ENCODE data around the gene DLG5. TPM values are rescaled to one million over a fixed set of nuclear protein-coding genes. Genes with fewer than 3 reads are reported as not detected.

DLG5 gene
- total RNA-seq, 1 donor from 2014 or later, result 7.8 TPM

GRCh38 chr10:77905781-77906180 is 20.8 kb downstream of the DLG5 start:
- no peaks in the 10 kb centered on the region for H3K4me1 Mint-ChIP-seq (ENCODE audit: low read depth)
- H3K27ac Mint-ChIP-seq, result no peak overlapping the region
- peaks cover 4% of the 10 kb centered on the region for H3K27me3 Mint-ChIP-seq (ENCODE audit: low read depth)
- no peaks in the 10 kb centered on the region for H3K9me3 Mint-ChIP-seq
- H3K36me3 Mint-ChIP-seq (ENCODE audit: low read depth), result no peaks in the 10 kb centered on the region
- H3K4me3 Mint-ChIP-seq (ENCODE audit: low read depth), result no peak overlapping the region
- intact Hi-C loops (cut with micrococcal nuclease), result no loop called here
- no peak for DNase-seq (ENCODE audit: low spot score)

- no peaks in the 10 kb centered on the region for H3K36me3 Mint-ChIP-seq (ENCODE audit: low read depth)
- no peak overlapping the region for H3K27ac Mint-ChIP-seq
- H3K4me3 Mint-ChIP-seq (ENCODE audit: low read depth), result no peak overlapping the region
- H3K4me1 Mint-ChIP-seq (ENCODE audit: low read depth), result no peaks in the 10 kb centered on the region
- no peaks in the 10 kb centered on the region for H3K9me3 Mint-ChIP-seq
- H3K27me3 Mint-ChIP-seq (ENCODE audit: low read depth), result peaks cover 4% of the 10 kb centered on the region
- DNase-seq (ENCODE audit: low spot score), result no peak
- intact Hi-C loops (cut with micrococcal nuclease), result no loop called here
These were observed 21.3 kb downstream of the DLG5 start for GRCh38 chr10:77905086-77905748.

GRCh38 chr10:77904100-77904840 is 22.3 kb downstream of the DLG5 start:
- Mint-ChIP-seq H3K4me1 (ENCODE audit: low read depth) (no peaks in the 10 kb centered on the region), H3K27me3 (ENCODE audit: low read depth) (peaks cover 2% of the 10 kb centered on the region), H3K4me3 (ENCODE audit: low read depth) (no peak overlapping the region), H3K36me3 (ENCODE audit: low read depth) (no peaks in the 10 kb centered on the region), H3K27ac (no peak overlapping the region), H3K9me3 (no peaks in the 10 kb centered on the region)
- intact Hi-C loops (cut with micrococcal nuclease), result no loop called here
- no peak for DNase-seq (ENCODE audit: low spot score)

GRCh38 chr10:77902159-77902558 is 24.4 kb downstream of the DLG5 start:
- Mint-ChIP-seq H3K9me3 (no peaks in the 10 kb centered on the region), H3K36me3 (ENCODE audit: low read depth) (no peaks in the 10 kb centered on the region), H3K4me1 (ENCODE audit: low read depth) (no peaks in the 10 kb centered on the region), H3K27me3 (ENCODE audit: low read depth) (no peaks in the 10 kb centered on the region), H3K4me3 (ENCODE audit: low read depth) (no peak overlapping the region), H3K27ac (no peak overlapping the region)
- DNase-seq (ENCODE audit: low spot score), result no peak
- intact Hi-C loops (cut with micrococcal nuclease), result no loop called here

GRCh38 chr10:77901743-77902142 is 24.8 kb downstream of the DLG5 start:
- no peaks in the 10 kb centered on the region for H3K9me3 Mint-ChIP-seq
- no peak overlapping the region for H3K4me3 Mint-ChIP-seq (ENCODE audit: low read depth)
- H3K36me3 Mint-ChIP-seq (ENCODE audit: low read depth), result no peaks in the 10 kb centered on the region
- H3K27ac Mint-ChIP-seq, result no peak overlapping the region
- DNase-seq (ENCODE audit: low spot score), result no peak
- H3K27me3 Mint-ChIP-seq (ENCODE audit: low read depth), result no peaks in the 10 kb centered on the region
- H3K4me1 Mint-ChIP-seq (ENCODE audit: low read depth), result no peaks in the 10 kb centered on the region
- intact Hi-C loops (cut with micrococcal nuclease), result no loop called here

GRCh38 chr10:77899690-77900089 is 26.9 kb downstream of the DLG5 start:
- no peak overlapping the region for H3K4me3 Mint-ChIP-seq (ENCODE audit: low read depth)
- no peaks in the 10 kb centered on the region for H3K36me3 Mint-ChIP-seq (ENCODE audit: low read depth)
- no peaks in the 10 kb centered on the region for H3K27me3 Mint-ChIP-seq (ENCODE audit: low read depth)
- H3K27ac Mint-ChIP-seq, result no peak overlapping the region
- DNase-seq (ENCODE audit: low spot score), result no peak
- H3K4me1 Mint-ChIP-seq (ENCODE audit: low read depth), result peaks cover 3% of the 10 kb centered on the region
- intact Hi-C loops (cut with micrococcal nuclease), result no loop called here
- no peaks in the 10 kb centered on the region for H3K9me3 Mint-ChIP-seq

GRCh38 chr10:77899080-77899477 is 27.5 kb downstream of the DLG5 start:
- Mint-ChIP-seq H3K27ac (no peak overlapping the region), H3K9me3 (no peaks in the 10 kb centered on the region), H3K4me3 (ENCODE audit: low read depth) (no peak overlapping the region), H3K36me3 (ENCODE audit: low read depth) (no peaks in the 10 kb centered on the region), H3K27me3 (ENCODE audit: low read depth) (no peaks in the 10 kb centered on the region), H3K4me1 (ENCODE audit: low read depth) (peaks cover 6% of the 10 kb centered on the region)
- intact Hi-C loops (cut with micrococcal nuclease), result no loop called here
- DNase-seq (ENCODE audit: low spot score), result no peak

GRCh38 chr10:77898323-77899079 is 28.1 kb downstream of the DLG5 start:
- no peak for DNase-seq (ENCODE audit: low spot score)
- no peaks in the 10 kb centered on the region for H3K9me3 Mint-ChIP-seq

GRCh38 chr10:77896058-77896457 is 30.5 kb downstream of the DLG5 start:
- Mint-ChIP-seq H3K4me1 (ENCODE audit: low read depth) (peaks cover 10% of the 10 kb centered on the region), H3K27me3 (ENCODE audit: low read depth) (no peaks in the 10 kb centered on the region), H3K4me3 (ENCODE audit: low read depth) (no peak overlapping the region), H3K9me3 (no peaks in the 10 kb centered on the region), H3K36me3 (ENCODE audit: low read depth) (no peaks in the 10 kb centered on the region), H3K27ac (no peak overlapping the region)
- intact Hi-C loops (cut with micrococcal nuclease), result no loop called here
- DNase-seq (ENCODE audit: low spot score), result no peak

More at GRCh38 chr10:77898323-77899079, 28.1 kb downstream of the DLG5 start:
- no peak overlapping the region for H3K27ac Mint-ChIP-seq
- H3K4me3 Mint-ChIP-seq (ENCODE audit: low read depth), result no peak overlapping the region
- no peaks in the 10 kb centered on the region for H3K36me3 Mint-ChIP-seq (ENCODE audit: low read depth)
- peaks cover 10% of the 10 kb centered on the region for H3K4me1 Mint-ChIP-seq (ENCODE audit: low read depth)
- intact Hi-C loops (cut with micrococcal nuclease), result no loop called here
- no peaks in the 10 kb centered on the region for H3K27me3 Mint-ChIP-seq (ENCODE audit: low read depth)

- no peaks in the 10 kb centered on the region for H3K9me3 Mint-ChIP-seq
- no peak overlapping the region for H3K4me3 Mint-ChIP-seq (ENCODE audit: low read depth)
- H3K4me1 Mint-ChIP-seq (ENCODE audit: low read depth), result peaks cover 10% of the 10 kb centered on the region
- no peak for DNase-seq (ENCODE audit: low spot score)
- no peaks in the 10 kb centered on the region for H3K27me3 Mint-ChIP-seq (ENCODE audit: low read depth)
- no peaks in the 10 kb centered on the region for H3K36me3 Mint-ChIP-seq (ENCODE audit: low read depth)
- intact Hi-C loops (cut with micrococcal nuclease), result no loop called here
- H3K27ac Mint-ChIP-seq, result no peak overlapping the region
These were observed 32.5 kb downstream of the DLG5 start for GRCh38 chr10:77894058-77894457.

- Mint-ChIP-seq H3K27me3 (ENCODE audit: low read depth) (no peaks in the 10 kb centered on the region), H3K4me1 (ENCODE audit: low read depth) (peaks cover 10% of the 10 kb centered on the region), H3K36me3 (ENCODE audit: low read depth) (no peaks in the 10 kb centered on the region), H3K9me3 (no peaks in the 10 kb centered on the region), H3K4me3 (ENCODE audit: low read depth) (no peak overlapping the region), H3K27ac (no peak overlapping the region)
- no peak for DNase-seq (ENCODE audit: low spot score)
- intact Hi-C loops (cut with micrococcal nuclease), result no loop called here
These were observed 33.2 kb downstream of the DLG5 start for GRCh38 chr10:77893386-77893785.

- intact Hi-C loops (cut with micrococcal nuclease), result no loop called here
- Mint-ChIP-seq H3K4me1 (ENCODE audit: low read depth) (peaks cover 10% of the 10 kb centered on the region), H3K9me3 (no peaks in the 10 kb centered on the region), H3K27ac (no peak overlapping the region), H3K36me3 (ENCODE audit: low read depth) (no peaks in the 10 kb centered on the region), H3K27me3 (ENCODE audit: low read depth) (no peaks in the 10 kb centered on the region), H3K4me3 (ENCODE audit: low read depth) (no peak overlapping the region)
- DNase-seq (ENCODE audit: low spot score), result no peak
These were observed 33.8 kb downstream of the DLG5 start for GRCh38 chr10:77892761-77893160.

Data from activated T-helper 2 cell treated with anti-CD3 and anti-CD28 coated beads, Interferon-gamma antibody, Interleukin-2, Interleukin-4, amounts not matched to agents 10 μg/mL and 5 μg/mL and 100 μg/mL, durations not matched to agents 14 hours and 24 hours and 36 hours (primary cell).